HG03469 (cell line): Measurements from ENCODE around the gene CCL28.
"Not testable (repeated sequence)": the region's sequence is repeated elsewhere in the genome, so short reads cannot be mapped to it uniquely, and the experiment has no call there.

ENCODE experiments used
- ATAC-seq: cut with Tn5 transposase; IDR thresholded peaks from one replicate; pipeline ENCODE4 v1.9.1; 2021; ENCODE audit warnings: mild to moderate bottlenecking, moderate library complexity, moderate number of reproducible peaks; ENCODE audit not compliant: unreplicated experiment

The CCL28 gene, protein sequence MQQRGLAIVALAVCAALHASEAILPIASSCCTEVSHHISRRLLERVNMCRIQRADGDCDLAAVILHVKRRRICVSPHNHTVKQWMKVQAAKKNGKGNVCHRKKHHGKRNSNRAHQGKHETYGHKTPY

DNA sequence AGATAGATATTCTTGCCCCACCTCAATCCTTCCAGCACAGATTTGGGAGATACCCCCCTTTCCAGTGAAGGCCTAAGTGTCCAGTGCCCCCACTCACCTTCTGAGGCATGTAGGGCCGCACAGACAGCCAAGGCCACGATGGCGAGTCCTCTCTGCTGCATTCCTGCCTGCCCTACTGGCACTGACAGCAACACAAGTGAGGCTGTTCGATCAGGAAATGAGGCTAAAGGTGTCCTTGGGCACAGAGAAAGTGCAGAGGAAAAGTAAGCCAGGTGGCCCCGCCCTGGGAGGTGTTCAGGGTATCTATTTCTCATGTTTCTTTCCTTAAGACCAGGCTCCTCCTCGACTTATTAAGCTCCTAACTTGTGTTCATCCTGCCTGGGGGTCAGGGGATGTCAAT, at the start of gene CCL28:
CCL28 (minus strand) TSS at position 236 of the 400 bp plus-strand sequence; CDS start at position 161, 75 bp downstream.
- no peak for ATAC-seq

DNA sequence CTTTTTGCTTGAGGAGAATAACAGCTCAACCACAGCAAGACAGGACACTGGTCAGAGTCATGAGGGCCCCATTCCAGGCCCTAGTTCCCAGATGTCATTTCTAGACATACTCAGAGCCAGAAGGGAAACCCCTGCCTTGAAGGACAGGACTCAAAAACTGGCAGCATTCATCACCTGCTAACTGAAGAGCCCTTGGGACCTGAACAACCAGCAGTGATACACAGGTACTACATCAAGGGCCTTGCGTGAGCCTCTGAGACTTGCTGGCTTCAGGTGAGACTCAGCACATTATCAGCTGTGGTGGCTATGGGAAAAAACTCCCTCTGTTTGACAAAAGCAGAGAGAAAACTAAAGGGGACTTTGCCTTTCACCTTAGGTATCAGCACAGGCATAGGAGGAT, 48.9 kb upstream of the CCL28 start:
- ATAC-seq: no peak

DNA sequence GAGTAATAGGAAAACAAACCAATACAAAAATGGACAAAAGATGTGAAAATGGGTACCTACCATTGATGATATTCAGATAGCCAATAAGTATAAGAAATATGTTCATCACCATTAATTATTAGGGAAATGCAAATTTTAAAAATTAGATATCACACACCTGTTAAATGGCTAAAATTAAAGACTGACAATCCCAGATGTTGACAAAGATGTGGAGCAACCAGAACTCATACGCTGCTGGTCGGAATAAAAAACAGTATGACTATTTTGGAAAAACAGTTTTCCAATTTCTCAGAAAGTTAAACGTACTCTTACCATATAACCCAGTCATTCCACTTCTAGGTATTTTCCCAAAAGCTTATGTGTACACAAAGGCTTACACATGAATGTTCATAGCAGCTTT, 44.4 kb upstream of the CCL28 start:
- ATAC-seq: no peak

DNA sequence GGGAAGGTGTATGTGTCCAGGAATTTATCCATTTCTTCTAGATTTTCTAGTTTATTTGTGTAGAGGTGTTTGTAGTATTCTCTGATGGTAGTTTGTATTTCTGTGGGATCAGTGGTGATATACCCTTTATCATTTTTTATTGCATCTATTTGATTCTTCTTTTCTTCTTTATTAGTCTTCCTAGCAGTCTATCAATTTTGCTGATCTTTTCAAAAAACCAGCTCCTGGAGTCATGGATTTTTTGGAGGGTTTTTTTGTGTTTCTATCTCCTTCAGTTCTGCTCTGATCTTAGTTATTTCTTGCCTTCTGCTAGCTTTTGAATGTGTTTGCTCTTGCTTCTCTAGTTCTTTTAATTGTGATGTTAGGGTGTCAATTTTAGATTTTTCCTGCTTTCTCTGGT, 29.4 kb upstream of the CCL28 start:
- ATAC-seq: not testable (repeated sequence)

DNA sequence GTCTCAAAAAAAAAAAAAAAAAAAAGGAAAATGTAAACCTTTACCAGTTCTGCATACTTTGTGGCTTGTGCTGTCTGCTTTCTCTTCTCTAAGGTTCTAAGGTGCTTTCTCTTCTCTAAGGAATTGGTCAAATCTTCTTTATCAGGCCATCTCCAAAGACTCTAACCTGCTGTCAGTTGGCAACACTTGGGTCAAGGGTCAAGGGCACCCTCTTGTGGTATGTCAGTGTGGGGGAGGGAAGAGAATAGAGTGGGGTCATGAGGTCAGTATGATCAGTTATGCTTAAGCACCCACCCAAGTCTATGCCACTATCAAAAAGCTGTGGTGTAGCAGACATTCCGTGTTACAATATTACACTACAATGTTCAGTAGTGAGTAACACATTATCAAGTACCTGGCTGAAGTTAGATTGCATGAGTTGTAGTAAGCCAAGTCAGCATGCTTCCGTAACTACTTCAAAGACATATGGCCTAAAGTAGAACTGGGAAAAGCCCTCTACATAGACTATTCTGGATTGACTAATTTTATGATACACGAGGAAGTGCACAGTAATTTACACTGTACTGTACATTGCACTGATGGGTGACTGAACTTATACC, 25.0 kb upstream of the CCL28 start:
- ATAC-seq: no peak

DNA sequence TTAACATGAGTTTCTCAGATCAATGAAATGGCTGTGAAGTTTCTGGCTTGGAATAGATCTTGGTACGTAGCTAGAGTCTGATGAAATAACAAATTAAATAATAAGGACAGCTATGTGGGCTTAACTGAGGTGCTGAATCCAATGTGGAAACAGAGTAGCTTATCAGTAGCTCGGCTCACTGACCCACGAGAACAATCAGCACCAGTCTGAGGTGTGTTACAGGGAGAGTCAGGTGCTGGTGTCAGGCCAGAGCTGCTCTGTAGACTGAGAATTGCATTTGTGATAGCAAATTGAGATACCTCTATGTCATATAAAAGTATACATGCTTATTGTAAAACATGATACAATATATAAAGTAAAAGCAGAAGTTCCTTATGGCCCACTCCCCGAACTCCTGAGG, 21.2 kb upstream of the CCL28 start:
- ATAC-seq: no peak

DNA sequence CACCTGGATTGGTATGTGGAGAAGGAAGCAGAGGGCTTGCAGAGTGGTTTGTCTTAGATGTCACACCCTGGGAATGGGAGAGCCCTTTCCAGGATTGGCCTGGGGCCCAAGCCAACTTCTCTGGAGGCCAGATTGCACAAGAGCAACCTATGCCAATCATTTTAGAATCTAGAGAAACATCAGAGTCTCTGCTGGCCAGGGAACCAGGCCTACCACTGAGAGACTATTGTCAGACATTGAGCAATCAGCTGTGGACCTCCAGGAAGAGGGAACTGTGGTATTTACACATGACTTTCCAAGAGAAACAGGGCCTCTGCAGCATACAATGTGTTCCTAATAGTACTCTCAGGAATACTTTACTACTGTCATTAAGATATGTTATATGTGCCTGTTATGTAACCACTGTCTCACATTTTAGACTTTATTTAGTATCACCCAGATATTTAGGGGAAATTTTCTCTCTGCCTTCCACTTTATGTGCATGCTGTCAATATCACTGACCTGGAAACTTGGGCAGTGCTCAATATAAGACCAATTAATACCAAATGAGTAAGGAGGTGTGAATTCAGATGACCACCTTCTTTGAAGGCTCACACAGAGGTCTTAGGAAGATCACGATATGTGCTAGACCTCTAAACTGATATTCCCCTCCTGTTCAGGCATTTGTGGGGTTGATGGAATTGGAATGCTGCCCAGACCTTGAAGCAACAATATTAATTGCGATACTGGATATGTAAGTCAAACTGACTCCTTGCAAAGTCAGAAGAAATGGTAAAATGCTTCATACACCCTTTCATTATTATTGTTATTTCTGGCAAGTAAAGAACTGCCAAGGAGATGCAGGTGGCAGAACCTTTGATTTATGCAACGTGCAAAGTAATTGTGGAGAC, 20.5 kb upstream of the CCL28 start:
- no peak for ATAC-seq

DNA sequence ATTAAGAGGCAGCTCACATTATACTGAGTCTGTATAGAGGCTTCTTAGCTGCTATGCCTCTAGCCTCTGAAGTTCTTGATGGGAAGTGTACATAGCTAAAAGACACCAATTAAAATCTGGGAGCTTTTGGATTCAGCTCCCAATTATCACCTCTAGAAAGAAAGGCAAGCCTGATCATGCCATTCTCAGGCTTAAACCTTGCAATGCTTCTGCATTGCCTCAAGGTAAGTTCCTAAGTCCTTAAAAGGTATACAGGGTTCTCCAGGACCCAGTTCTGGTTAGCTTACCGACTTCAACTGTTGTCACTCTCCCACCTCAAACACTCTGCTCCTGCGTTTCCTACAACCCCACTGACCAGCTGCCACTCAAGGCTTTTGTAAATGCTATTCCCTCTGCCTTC, 17.5 kb upstream of the CCL28 start:
- ATAC-seq: no peak

DNA sequence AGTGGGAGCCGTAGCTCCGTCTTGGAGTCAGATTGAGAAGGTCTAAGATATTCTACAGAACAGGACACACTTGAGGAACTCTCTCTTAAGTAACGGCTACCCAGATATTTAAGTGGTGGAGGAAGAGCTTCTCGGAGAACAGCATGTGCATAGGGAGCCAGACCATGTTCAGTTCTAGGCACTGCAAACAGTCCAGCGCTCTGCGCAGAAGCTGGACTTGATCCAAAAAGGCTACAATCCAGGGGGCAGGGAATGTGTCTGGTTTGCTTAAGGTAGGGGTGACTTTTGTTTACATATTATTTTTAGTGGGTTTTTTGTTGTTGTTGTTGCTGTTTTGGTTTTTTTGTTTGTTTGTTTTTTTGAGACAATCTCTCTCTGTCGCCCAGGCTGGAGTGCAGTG, 16.8 kb upstream of the CCL28 start:
- no peak for ATAC-seq

DNA sequence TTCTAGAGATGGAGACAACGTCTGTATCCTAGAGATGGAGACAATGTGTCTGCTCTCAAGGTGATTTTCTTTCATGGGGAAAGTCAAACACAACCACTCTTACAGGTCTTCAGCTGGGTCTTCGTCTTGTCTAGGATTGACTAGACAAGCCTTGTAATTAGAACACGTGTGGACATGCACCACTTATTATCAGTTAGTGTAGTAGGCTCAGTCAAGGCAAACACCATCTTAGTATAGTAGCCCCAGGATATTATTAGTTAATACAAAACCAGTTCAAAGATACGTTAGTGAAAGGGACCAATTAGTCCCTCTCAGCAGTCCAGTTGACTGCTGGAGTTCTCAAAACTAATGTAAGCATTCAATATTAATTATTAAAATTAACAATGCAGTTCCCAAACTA, 15.1 kb upstream of the CCL28 start:
- ATAC-seq: no peak

DNA sequence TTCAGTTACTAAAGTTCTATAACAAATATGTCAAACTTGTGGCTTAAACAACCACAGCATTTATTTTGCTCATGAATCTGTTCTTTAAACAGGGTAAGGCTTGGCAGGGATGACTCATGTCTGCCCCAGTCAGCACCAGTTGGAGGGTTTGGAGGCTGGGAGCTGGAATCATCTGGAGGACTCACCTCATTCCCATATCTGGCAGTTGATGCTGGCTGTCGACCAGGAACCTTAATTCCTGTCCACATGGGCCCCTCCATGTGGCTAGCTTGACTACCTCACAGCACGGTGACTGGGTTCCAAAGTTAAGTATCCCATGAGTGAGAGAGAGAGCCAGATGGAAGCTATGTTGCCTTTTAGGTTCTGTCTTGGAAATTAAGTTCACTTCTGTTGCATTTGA, 13.8 kb upstream of the CCL28 start:
- no peak for ATAC-seq

DNA sequence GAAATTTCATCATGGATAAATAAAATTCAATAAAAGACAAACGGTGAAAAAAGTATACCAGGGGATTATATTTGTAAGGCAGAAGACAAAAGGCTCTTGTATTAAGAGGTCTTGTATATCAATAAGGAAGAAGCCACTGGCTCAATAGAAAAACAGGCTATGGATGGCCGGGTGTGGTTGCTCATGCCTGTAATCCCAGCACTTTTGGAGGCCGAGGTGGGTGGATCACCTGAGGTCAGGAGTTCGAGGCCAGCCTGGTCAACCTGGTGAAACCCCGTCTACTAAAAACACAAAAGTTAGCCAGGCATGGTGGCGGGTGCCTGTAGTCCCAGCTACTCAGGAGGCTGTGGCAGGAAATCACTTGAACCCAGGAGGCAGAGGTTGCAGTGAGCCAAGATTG, 10.9 kb upstream of the CCL28 start:
- ATAC-seq: not testable (repeated sequence)

DNA sequence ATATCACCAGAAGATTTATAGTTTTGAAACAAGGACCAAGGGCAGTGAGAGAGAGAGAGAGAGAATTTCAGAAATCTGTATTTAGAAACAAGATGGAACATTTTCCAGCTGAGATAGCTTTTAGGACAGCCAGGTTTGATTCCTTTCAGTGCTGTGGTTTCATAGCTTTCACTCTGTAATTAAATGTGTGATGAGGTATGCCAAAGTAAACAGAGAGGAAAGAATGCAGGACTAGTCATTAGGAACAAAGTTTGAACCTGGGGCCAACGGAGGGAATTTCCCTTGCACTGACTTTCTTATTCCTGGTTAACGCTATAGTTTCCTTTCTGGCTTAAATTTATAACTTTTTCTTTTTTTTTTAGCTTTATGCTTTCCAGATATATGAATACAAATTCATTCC, 10.0 kb upstream of the CCL28 start:
- no peak for ATAC-seq

DNA sequence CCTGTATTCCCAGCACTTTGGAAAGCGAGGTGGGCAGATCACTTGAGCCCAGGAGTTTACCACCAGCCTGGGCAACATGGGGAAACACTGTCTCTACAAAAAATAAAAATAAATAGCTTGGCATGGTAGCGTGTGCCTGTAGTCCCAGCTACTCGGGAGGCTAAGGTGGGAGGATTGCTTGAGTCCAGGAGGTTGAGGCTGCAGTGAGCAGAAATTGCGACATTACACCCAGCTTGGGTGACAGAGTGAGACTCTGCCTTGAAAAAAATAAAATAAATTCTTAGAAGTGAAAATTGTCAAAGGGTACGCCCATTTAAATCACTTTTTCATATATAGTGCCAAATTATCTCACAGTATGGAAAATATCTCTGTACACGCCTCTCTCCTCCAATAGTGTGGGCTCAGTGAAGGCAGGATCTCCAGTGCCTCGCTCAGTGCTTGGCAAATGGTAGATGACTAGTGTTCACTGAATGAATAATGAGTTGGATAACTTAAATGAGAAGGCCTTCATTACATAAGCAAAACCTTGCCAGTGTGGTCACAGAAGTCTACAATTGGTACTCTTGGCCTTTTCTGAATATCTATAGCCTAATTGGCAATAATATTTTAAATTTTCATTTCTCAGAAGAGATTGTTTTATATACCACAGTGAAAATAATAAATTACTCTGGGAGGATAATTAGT, 9.4 kb upstream of the CCL28 start:
- no peak for ATAC-seq

DNA sequence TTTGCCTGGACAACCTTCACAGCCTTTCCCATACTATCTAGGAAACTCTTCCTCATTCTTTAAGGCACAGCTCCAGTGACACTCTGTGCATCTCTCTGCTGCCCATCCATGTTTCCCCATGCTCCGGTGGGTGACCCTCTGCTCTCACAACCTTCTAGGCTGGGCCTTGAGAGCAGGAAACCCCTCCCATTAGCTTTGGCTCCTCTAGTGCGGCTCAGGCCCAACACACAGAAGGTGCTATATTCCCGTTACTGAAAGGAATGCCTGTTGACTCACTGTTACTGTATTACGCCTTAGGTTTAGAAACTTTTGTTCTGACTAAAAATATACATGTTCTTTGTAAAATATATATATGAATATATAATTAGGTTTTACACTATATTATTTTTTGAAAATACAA, 8.1 kb upstream of the CCL28 start:
- ATAC-seq: no peak

DNA sequence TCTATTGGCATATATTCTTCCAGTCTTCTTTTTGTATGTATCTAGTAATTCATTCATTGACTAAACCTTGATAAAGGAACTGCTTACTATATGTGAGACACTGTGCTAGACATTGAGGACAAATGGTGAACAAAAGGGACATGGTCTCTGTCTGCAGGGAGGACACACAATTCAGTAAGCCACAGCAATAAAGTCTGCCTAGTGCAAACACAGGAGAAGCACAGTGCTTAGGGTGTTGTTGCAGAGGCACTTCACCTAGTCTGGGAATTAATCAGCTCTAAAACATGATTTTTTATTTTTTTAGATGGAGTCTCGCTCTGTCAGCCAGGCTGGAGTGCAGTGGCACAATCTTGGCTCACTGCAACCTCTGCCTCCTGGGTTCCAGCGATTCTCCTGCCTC, 6.4 kb upstream of the CCL28 start:
- ATAC-seq: no peak

DNA sequence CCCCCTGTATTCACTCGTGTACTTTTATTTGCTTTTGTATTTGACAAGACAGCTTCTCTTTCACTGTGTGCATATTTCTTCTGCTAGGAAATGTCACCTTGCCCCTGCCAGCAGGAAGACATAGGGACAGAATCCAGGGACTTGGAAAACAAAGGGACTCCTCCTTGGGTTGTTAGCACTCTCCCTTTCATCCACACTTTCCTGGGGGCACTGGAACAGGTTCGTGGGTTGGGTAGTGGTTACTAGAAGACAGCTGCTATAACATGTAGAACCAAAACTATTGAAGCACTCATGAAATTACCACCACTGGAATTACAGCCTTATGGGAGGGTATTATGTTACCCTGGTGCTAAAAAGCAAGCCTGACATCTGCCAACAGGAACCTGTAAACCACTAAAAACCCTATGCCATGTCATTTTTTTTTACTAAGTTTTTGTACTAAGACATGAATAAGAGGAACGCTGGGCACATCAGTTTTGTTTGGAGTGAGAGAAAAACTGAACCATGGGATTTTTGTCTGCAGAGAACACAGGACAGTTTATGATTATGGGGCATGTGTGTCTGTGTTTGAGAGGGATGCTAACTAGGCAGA, 4.7 kb upstream of the CCL28 start:
- no peak for ATAC-seq

DNA sequence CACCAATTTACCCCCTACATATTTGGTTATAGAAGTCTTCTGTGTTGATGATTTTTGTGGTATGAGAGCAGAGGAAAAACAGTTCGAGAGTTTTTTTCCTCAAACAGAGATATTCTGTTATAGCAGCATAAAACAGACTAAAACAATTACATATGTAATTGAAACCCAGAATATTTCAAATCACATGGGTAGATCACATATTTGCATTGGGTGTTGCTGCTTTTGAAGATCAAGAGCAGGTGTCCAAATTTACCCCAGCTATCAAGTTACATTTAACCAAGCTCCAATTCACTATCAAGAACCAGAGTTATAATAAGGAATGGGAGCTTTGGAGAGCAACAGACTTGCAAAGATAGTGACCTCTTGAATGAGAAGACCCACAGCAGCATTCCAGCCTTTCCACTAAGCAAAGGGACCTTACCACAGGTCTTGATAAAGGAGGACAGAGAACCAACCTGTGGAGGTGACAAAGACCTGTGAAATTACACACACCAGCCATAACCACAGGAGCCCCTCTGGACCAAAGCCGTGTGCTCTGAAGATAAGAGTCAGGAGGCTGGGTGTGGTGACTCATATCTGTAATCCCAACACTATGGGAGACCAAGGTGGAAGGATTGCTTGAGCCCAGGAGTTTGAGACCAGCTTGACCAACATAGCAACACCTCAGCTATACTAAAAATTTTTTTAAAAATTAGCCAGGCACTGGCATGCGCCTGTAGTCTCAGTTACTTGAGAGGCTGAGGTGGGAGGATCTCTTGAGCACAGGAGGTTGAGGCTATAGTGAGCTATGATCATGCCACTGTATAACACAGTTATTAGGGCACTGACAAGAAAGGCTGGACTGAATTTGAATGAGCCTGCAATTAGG, 4.0 kb upstream of the CCL28 start:
- ATAC-seq: no peak

DNA sequence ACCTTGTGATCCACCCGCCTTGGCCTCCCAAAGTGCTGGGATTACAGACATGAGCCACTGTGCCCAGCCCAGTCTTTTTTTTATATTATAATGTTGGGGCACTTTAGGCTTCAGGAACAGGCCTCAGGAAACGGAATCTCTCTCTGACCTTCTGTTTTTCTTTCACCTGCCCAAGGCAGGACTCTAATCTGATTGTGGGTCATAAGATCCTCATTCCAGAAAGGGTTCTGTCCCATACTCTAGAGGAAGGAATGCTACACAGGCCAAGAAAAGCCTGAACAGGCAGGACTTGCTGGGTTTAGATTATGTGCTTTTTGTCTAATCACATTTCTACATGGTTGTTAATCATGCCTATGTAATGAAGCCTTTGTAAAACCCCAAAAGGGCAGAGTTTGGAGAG, 1.8 kb upstream of the CCL28 start:
- ATAC-seq: no peak

DNA sequence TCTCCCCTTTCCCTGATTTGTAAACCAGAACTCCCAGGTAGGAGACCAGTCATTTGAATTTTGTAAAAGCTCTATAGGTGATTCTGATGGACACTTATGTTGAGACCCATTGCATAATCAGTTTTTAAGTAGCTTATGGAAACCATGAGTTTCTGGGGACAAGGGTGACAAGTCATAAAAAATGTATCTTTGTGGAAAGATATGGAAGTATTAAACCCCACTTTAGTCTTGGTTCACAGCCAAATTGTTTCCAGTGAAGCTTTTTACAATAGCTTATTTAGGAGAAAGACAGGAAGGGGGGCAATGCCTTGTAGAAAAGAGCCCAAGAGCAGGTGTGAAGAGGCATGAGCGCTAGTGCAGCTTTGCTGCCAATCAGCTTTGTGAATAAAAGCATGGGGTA, 453 bp upstream of the CCL28 start:
- ATAC-seq: no peak
